SK-N-SH (cell line): ENCODE measurements around the gene THBS3.
"Not testable (repeated sequence)": the region's sequence is repeated elsewhere in the genome, so short reads cannot be mapped to it uniquely, and the experiment has no call there.

ENCODE experiments used
- CTCF ChIP-seq: fragments of 200-600 bp; sonication (generic); IDR thresholded peaks from 2 replicates; pipeline ENCODE4 v1.6.1; 2017; ENCODE audit warnings: antibody characterized with exemption, mild to moderate bottlenecking, moderate library complexity
- FOSL2 ChIP-seq: IDR thresholded peaks from 2 replicates; pipeline ENCODE4 v1.4.0; 2012; ENCODE audit warnings: low read depth, mild to moderate bottlenecking, moderate library complexity, borderline replicate concordance
- JUND ChIP-seq: IDR thresholded peaks from 2 replicates; pipeline ENCODE4 v1.4.0; 2012
- NRF1 ChIP-seq: IDR thresholded peaks from 2 replicates; pipeline ENCODE4 v1.6.1; 2012; ENCODE audit warnings: low read depth, mild to moderate bottlenecking, low read length
- RAD21 ChIP-seq: IDR thresholded peaks from 2 replicates; pipeline ENCODE4 v1.6.1; 2012; ENCODE audit warnings: mild to moderate bottlenecking, low read length
- SMC3 ChIP-seq: IDR thresholded peaks from 2 replicates; pipeline ENCODE4 v1.6.1; 2012; ENCODE audit warnings: low read depth, low read length, improper control_type of control experiment
- TF ChIP-seq, protein P1 (sequence below): IDR thresholded peaks from 2 replicates; pipeline ENCODE4 v1.6.1; 2012; ENCODE audit warnings: mild to moderate bottlenecking, low read depth, low read length, moderate library complexity

DNA sequence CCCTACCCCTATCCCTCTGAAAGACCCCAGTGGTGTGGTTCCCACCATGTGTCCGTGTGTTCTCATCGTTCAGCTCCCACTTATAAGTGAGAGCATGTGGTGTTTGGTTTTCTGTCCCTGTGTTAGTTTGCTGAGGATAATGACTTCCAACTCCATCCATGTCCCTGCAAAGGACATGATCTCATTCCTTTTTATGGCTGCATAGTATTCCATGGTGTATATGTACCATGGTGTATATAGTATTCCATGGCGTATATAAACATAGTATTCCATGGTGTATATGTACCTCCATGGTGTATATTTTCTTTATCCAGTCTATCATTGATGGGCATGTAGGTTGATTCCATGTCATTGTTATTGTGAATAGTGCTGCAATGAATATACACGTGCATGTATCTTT lies 43.9 kb downstream of the THBS3 start:
- not testable (repeated sequence) for TF ChIP-seq RAD21, NRF1, FOSL2, CTCF, JUND, SMC3
- TF ChIP-seq, protein P1, sequence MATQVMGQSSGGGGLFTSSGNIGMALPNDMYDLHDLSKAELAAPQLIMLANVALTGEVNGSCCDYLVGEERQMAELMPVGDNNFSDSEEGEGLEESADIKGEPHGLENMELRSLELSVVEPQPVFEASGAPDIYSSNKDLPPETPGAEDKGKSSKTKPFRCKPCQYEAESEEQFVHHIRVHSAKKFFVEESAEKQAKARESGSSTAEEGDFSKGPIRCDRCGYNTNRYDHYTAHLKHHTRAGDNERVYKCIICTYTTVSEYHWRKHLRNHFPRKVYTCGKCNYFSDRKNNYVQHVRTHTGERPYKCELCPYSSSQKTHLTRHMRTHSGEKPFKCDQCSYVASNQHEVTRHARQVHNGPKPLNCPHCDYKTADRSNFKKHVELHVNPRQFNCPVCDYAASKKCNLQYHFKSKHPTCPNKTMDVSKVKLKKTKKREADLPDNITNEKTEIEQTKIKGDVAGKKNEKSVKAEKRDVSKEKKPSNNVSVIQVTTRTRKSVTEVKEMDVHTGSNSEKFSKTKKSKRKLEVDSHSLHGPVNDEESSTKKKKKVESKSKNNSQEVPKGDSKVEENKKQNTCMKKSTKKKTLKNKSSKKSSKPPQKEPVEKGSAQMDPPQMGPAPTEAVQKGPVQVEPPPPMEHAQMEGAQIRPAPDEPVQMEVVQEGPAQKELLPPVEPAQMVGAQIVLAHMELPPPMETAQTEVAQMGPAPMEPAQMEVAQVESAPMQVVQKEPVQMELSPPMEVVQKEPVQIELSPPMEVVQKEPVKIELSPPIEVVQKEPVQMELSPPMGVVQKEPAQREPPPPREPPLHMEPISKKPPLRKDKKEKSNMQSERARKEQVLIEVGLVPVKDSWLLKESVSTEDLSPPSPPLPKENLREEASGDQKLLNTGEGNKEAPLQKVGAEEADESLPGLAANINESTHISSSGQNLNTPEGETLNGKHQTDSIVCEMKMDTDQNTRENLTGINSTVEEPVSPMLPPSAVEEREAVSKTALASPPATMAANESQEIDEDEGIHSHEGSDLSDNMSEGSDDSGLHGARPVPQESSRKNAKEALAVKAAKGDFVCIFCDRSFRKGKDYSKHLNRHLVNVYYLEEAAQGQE = not testable (repeated sequence)
